Putamen (tissue), 1 donor: ENCODE measurements around the gene LMAN2.

Experiments used
- DNase-seq: peaks from one replicate; pipeline ENCODE4 v3.0.0-alpha.2; 2016; ENCODE audit warnings: low spot score

Gene LMAN2

GRCh38 chr5:177327539-177328522, 23.6 kb downstream of the LMAN2 start:
- no peak for DNase-seq

DNA sequence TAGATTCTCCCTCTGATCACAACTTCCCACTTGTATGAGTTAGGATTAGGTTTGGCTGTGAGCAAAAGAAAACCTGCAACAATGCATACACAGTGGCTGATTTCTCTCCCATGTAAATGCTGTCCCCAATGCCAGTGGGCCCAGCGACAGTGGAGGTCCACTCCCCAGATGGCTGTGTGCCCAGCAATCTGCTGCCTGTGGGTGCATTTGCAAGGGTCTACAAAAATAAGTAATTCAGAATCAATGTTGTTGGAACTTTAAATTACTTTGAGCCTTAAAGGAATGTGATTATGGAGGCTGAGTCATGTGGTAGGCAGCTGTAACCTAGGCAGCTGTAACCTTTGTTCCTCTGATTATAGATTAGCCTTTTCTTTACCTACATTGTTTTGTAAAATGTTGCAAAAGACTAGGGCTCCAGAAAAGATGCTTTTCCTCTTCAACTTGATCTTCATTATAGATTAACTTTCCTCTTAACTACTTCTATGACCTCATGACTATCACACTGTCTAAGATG, 25.5 kb downstream of the LMAN2 start:
- DNase-seq = no peak

DNA sequence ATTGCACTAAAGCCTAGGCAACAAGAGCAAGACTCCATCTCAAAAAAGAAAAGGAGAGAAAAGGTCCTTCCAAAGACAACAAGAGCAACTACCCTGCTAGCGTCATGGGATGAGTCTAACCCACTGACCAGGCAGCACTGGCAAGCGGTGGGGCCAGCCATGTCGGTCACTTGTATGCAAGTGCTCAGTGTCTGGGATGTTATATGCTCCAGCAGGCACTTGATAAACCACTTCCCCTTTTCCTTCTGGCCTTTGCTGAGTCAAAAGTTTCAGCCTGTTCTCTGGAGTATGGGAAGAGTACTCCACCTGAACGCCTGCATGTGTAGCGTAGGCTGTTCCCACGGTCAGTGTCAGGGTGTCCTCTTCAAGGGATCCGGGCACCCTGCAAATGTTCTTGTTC, 30.6 kb downstream of the LMAN2 start:
- no peak for DNase-seq

DNA sequence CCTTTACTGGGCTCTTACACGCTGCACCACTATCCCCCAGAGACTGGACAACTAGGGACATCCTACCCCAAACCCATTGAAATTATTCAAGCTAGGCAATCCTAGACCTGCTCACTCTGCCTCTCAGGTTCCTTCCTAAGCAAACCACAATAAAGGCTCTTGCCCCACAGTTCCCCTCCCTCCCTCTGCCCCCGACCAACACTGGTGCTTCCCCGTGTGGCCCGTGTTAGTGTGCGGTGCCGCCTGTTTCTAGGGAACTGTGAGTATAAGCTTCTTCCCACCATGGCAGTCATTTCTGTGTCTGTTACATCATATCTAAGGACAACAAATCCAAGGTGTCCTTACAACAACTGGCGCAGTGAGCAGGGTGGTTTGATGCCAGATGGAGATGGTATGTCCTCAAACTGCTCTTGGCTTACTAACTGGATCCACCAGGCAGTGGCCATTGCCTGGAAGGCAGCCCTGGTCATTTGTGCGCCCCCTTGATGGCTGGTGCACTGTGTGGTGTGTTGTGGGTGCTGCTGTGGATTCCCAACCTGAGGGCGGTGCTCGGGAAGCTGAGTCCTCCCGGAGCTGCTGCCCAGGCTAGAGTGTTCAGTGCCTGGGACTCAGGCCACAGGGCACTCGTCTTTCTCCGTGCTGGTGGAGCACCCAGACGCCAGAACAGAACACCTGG, 31.4 kb downstream of the LMAN2 start:
- DNase-seq = no peak

GRCh38 chr5:177317959-177318377, 33.5 kb downstream of the LMAN2 start:
- peak; percentile 64 for DNase-seq

GRCh38 chr5:177316005-177316404, 35.5 kb downstream of the LMAN2 start:
- DNase-seq = no peak

GRCh38 chr5:177315411-177315810, 36.1 kb downstream of the LMAN2 start:
- no peak for DNase-seq

GRCh38 chr5:177314376-177315342, 36.8 kb downstream of the LMAN2 start:
- no peak for DNase-seq

DNA sequence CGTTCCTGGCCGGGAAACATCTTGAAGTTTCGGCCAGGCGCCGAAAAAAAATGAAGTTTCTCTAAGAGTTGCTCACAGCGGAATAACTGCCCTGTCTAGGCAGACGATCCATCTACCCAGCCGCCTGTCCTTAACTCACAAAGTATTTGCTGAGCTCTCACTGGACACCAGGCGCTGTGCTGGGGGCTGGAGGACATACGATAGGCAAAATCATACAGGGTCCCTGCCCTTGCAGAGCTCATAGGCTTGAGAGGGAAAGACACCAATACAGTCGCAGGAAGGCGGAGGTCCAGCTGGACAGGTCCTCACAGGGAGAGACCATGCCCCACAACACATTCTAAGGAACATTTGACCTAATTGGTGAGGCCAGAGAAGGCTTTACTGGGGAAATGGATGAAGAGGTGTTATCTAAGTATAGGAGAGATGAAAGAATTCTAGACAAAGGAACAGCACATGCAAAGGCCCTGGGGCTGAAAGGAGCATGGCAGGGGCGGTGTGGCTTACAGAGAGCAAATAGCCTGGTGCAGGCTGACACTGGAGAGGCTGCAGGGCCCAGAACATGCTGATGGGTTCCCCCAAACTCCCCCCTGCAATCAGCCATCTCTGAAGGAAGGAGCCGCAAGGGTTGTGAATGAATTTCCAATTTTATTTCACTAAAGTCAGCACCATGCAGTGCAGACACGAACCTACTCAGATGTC, 37.8 kb downstream of the LMAN2 start:
- DNase-seq = no peak

GRCh38 chr5:177312649-177313181, 38.8 kb downstream of the LMAN2 start:
- no peak for DNase-seq

DNA sequence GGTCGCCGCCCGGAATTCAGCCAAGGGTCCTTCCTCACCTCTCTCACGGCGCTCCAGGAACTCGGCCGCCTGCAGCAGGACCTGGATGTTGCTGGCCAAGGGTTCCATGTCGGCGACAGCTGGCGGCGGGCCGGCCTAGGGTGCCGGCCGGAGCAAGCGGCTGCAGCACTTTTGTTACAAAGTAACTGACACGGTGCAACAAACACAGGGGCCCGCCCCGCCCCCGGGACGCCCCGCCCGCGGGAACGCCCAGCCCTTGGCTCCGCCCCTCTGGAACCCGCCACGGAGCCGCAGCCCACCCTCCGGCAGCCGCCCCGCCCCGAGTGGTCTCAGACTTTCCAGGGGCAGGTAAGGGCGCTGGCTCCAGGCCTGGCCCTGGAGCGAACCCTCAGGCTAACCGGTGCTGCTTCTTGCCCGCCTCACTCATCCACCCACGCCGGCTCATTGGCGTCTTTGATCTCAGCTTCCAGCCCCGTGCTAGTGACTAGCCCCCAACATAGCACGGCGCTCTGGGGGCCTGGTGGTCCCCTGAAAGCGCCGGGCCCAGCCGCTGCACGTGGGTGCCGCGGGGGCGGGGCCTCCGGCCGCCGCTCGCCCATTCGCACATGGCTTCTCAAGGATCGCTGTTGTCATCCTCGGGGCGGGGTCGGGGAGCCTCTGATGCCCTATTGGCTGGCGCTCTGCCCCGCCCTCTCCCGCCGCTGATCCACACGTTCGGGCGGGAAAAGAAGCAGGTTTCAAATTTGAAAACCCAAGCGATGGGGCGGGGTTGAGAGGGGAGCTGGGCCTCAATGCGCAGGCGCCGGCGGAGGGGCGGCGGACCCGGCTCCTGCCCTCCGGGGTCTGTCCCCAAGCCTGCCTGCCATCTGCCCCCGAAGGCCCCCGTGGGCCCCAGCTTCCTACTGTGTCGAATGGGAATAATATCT, 39.5 kb downstream of the LMAN2 start, which contains the start of gene MXD3:
TSS of gene MXD3 (minus strand) at position 176 of the 926 bp plus-strand sequence. CDS start at position 108, 68 bp downstream.
- DNase-seq = peak; percentile 95

- no peak for DNase-seq
Measured at GRCh38 chr5:177311392-177311722, 40.1 kb downstream of the LMAN2 start.

- no peak for DNase-seq
Measured at GRCh38 chr5:177310757-177311391, 40.6 kb downstream of the LMAN2 start.

GRCh38 chr5:177310332-177310731, 41.1 kb downstream of the LMAN2 start:
- no peak for DNase-seq

DNA sequence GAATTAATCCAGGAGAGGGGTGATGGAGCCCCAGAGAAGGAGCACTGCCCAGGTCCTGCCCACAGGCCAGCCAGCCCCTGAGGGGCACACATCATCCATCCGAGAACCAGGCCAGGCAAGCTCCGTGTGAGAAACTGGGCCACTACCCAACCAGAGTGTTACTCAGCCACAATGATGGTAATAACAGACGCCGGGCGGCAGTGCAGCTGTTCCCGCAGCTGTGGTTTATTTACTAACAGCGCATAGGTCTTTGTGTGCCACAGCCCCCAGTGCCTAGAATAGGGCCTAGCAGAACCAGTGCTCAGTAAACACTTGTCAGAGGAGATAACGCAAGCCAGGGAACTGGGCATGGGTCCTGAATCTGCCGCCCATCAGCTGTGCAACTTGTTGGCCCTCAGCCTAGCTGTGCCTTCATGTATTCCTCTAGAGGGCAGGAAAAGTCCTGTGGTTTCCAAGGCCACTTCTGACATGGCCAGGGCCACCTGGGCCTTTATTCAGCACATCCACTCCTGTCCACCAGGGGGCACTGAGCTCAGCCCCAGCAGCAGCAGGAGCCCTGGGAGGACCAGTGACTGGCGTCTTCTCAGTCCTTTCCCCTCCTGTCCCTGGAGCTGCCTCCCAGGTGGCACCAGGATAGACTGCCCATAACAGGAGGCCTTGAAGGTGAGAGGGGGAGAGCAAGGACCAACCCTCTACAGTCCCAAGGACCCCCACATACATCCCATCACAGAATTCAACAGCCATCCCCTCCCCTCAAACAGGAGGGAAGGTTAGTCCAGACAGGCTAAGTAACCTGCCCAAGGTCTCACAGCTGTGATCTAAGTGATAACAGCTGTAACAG, 41.9 kb downstream of the LMAN2 start:
- DNase-seq = no peak

DNA sequence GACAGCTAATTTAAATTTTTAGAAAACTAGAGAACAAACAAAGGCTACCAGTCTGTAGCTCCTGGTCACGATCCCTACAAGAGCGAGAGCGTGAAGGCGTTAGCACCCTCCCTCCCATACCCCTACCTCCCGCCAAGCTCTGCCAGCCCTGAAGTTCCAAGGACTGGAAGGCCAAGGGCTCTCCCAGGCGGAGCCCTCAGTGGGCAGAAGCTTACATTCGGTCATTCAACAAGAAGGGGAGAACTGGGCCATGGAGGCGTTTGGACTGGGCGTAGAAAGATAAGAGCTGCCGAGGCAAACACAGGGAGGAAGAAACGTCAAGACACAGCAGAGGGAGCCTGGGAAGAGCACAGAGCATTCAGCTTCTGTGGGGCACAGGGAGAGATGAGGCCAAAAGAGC, 42.7 kb downstream of the LMAN2 start:
- no peak for DNase-seq

- DNase-seq = no peak
Measured at GRCh38 chr5:177307544-177308363, 43.7 kb downstream of the LMAN2 start.
